ENCODE results near the gene CCDC159.

- TF ChIP-seq CTCF (IDR thresholded peaks at IDR 0.05): no peak
- no peak for TF ChIP-seq EZH2phosphoT487 (IDR thresholded peaks at IDR 0.05)
- no peak for TF ChIP-seq EZH2 (IDR thresholded peaks at IDR 0.05)
Observed at GRCh38 chr19:11332822-11333221, 13.5 kb upstream of the CCDC159 start.

Measured in neural progenitor cell (in vitro differentiated cells).